K562 (cell line): ENCODE results near the gene GNG3. TPM values are rescaled to one million over a fixed set of nuclear protein-coding genes. Genes with fewer than 3 reads are reported as not detected.
A peak's percentile ranks its signal among the peaks of the same experiment; 100 is the strongest.

ENCODE experiments used
- ATF3 ChIP-seq, 2 experiments: fragments of 450-650 bp in 1 of 2; sonication (generic) in 1 of 2; formaldehyde crosslinking in 1 of 2; IDR thresholded peaks in 1 of 2; conservative IDR thresholded peaks in 1 of 2; 2 replicates each; pipeline versions ENCODE4 v1.6.1 to v1.8.1; 2016 to 2023; ENCODE audit warnings: mild to moderate bottlenecking in 2 of 2, moderate library complexity in 2 of 2, inconsistent platforms in 1 of 2, missing genetic modification reagents in 1 of 2
- BCLAF1 ChIP-seq, 2 experiments: fragments of 450-650 bp in 1 of 2; IDR thresholded peaks; 2 replicates each; pipeline ENCODE4 v1.6.1; 2011 to 2017; ENCODE audit warnings: low read depth in 2 of 2, antibody characterized with exemption in 1 of 2, borderline replicate concordance in 1 of 2, low read length in 1 of 2, mild to moderate bottlenecking in 1 of 2, mixed read lengths in 1 of 2; ENCODE audit not compliant: control insufficient read depth in 1 of 2
- DLX4 ChIP-seq: fragments of 250-450 bp; sonication (Bioruptor Pico); IDR thresholded peaks from 2 replicates; pipeline ENCODE4 v1.6.1; 2021; ENCODE audit warnings: mild to moderate bottlenecking
- FOXO4 ChIP-seq: fragments of 450-650 bp; formaldehyde crosslinking; IDR thresholded peaks from 2 replicates; pipeline ENCODE4 v1.4.0; 2020; ENCODE audit warnings: mild to moderate bottlenecking, moderate library complexity
- HNRNPL ChIP-seq: fragments of 200-400 bp; formaldehyde crosslinking; IDR thresholded peaks from 2 replicates; pipeline ENCODE4 v1.6.1; 2017; ENCODE audit warnings: low read depth, mild to moderate bottlenecking, low read length
- L3MBTL2 ChIP-seq: fragments of 450-650 bp; IDR thresholded peaks from 2 replicates; pipeline ENCODE4 v1.6.1; 2016; ENCODE audit warnings: mild to moderate bottlenecking, moderate library complexity
- SIX5 ChIP-seq, 2 experiments: IDR thresholded peaks; 2 replicates each; pipeline ENCODE4 v1.6.1; 2011; ENCODE audit warnings: low read length in 2 of 2, borderline replicate concordance in 1 of 2, low read depth in 1 of 2, mild to moderate bottlenecking in 1 of 2, moderate library complexity in 1 of 2; ENCODE audit not compliant: insufficient read depth in 1 of 2
- STAT5A ChIP-seq: IDR thresholded peaks from 2 replicates; pipeline ENCODE4 v1.6.1; 2012; ENCODE audit warnings: low read length, inconsistent platforms, borderline replicate concordance
- TFAP4 ChIP-seq: sonication (generic); formaldehyde crosslinking; IDR thresholded peaks from 2 replicates; pipeline ENCODE4 v1.8.0; 2022; ENCODE audit warnings: missing genetic modification reagents, mild to moderate bottlenecking, moderate library complexity, borderline replicate concordance
- ZBTB12 ChIP-seq: fragments of 250-450 bp; sonication (Bioruptor Pico); IDR thresholded peaks from 2 replicates; pipeline ENCODE4 v1.4.0; 2020
- ZFP91 ChIP-seq: sonication (generic); formaldehyde crosslinking; IDR thresholded peaks from 2 replicates; pipeline ENCODE4 v1.8.0; 2022; ENCODE audit warnings: mild to moderate bottlenecking, missing genetic modification reagents
- ZNF512 ChIP-seq: IDR thresholded peaks from 2 replicates; pipeline ENCODE4 v1.6.1; 2016; ENCODE audit warnings: missing genetic modification characterization, missing compliant biosample characterization
- polyA plus RNA-seq, 8 experiments: library from polyadenylated mRNA; depleted of rRNA in 4 of 8; stranded (reverse) in 5 of 8; unstranded in 3 of 8; fragments of >200 nt; fragmentation: Nextera tagmentation in 2 of 8; fragmentation: Illumina TruSeq in 1 of 8; extraction: Ambion mirVana in 2 of 8; extraction: Trizol in 1 of 8; gene quantifications; 2 replicates each; pipeline versions ENCODE4 v1.2.1 to v1.2.3, GENCODE V29; 2011 to 2014; ENCODE audit warnings: inconsistent platforms in 1 of 8, missing spikeins in 1 of 8
- total RNA-seq, 7 experiments: library from RNA; depleted of rRNA in 6 of 7; stranded (reverse); fragments of >200 nt in 6 of 7; fragmentation: Illumina TruSeq in 2 of 7; extraction: Trizol in 2 of 7; gene quantifications; 2 replicates each; pipeline versions ENCODE4 v1.2.1 to v1.2.3, GENCODE V29; 2011 to 2021; ENCODE audit warnings: low replicate concordance in 1 of 7

GNG3 gene
- total and polyA plus RNA-seq, 9 of the 15 experiments (the other 6 are each of a cell fraction or from before 2014, with no cell fraction given): 0.07 TPM; not detected in 8

GRCh38 chr11:62707277-62707861 is at the start of gene GNG3, which contains the start of gene BSCL2 (continued):
- peak; percentile 78 for TF ChIP-seq TFAP4 (CRISPR knock-in tag)
- TF ChIP-seq SIX5 (IDR thresholded peaks at IDR 0.05; ENCODE audit: borderline replicate concordance in 1 of 2, insufficient read depth in 1 of 2, low read depth in 1 of 2, low read length in 2 of 2): peak in 1 of 2 experiments; percentile 27; a peak in 1 of 4 replicates
- no peak for TF ChIP-seq L3MBTL2
- no peak for TF ChIP-seq ZBTB12 (CRISPR knock-in tag)
- TF ChIP-seq ZNF512 (tag): no peak
- TF ChIP-seq BCLAF1 (IDR thresholded peaks at IDR 0.05; ENCODE audit: borderline replicate concordance in 1 of 2, control insufficient read depth in 1 of 2, low read depth in 2 of 2, low read length in 1 of 2): peak in 1 of 2 experiments; percentile 78; a peak in 2 of 4 replicates
- no peak for TF ChIP-seq HNRNPL
- no peak for TF ChIP-seq ATF3 (IDR thresholded peaks at IDR 0.05)
- TF ChIP-seq ATF3 (CRISPR knock-in tag; conservative IDR thresholded peaks at IDR 0.05): no peak
- no peak for TF ChIP-seq DLX4 (CRISPR knock-in tag)
- no peak for TF ChIP-seq STAT5A
- TF ChIP-seq ZFP91 (CRISPR knock-in tag): no peak
- TF ChIP-seq FOXO4 (CRISPR knock-in tag): no peak
